ENCODE data around the gene AKR1E2.

AKR1E2 gene

GRCh38 chr10:4840151-4840550, 14.1 kb downstream of the AKR1E2 start:
- no peak for DNase-seq (ENCODE audit: insufficient read length, low spot score)
- no peak for TF ChIP-seq CTCF (IDR thresholded peaks at IDR 0.05; ENCODE audit: insufficient read depth, missing control alignments)
- no peak for FAIRE-seq

- TF ChIP-seq CTCF (IDR thresholded peaks at IDR 0.05; ENCODE audit: insufficient read depth, missing control alignments): no peak
- FAIRE-seq (no peak), DNase-seq (ENCODE audit: insufficient read length, low spot score) (no peak)
These were observed 17.6 kb downstream of the AKR1E2 start for GRCh38 chr10:4843525-4844180.

- no peak for FAIRE-seq
- no peak for TF ChIP-seq CTCF (IDR thresholded peaks at IDR 0.05; ENCODE audit: insufficient read depth, missing control alignments)
- DNase-seq (ENCODE audit: insufficient read length, low spot score): no peak
These were observed 18.9 kb downstream of the AKR1E2 start for GRCh38 chr10:4844864-4845263.

GRCh38 chr10:4845766-4846165, 19.8 kb downstream of the AKR1E2 start:
- DNase-seq (ENCODE audit: insufficient read length, low spot score): no peak
- no peak for TF ChIP-seq CTCF (IDR thresholded peaks at IDR 0.05; ENCODE audit: insufficient read depth, missing control alignments)
- no peak for FAIRE-seq

- FAIRE-seq: no peak
- no peak for DNase-seq (ENCODE audit: insufficient read length, low spot score)
- no peak for TF ChIP-seq CTCF (IDR thresholded peaks at IDR 0.05; ENCODE audit: insufficient read depth, missing control alignments)
These were observed 20.8 kb downstream of the AKR1E2 start for GRCh38 chr10:4846775-4847174.

GRCh38 chr10:4847561-4848355, 21.8 kb downstream of the AKR1E2 start:
- TF ChIP-seq CTCF (IDR thresholded peaks at IDR 0.05; ENCODE audit: insufficient read depth, missing control alignments): no peak
- FAIRE-seq: no peak
- DNase-seq (ENCODE audit: insufficient read length, low spot score): no peak
